Measurements from ENCODE around the gene CATSPER2. TPM values are rescaled to one million over a fixed set of nuclear protein-coding genes. Genes with fewer than 3 reads are reported as not detected.
"Not testable (repeated sequence)": the region's sequence is repeated elsewhere in the genome, so short reads cannot be mapped to it uniquely, and the experiment has no call there.

Gene CATSPER2
- 2.1 TPM for polyA plus RNA-seq (ENCODE audit: insufficient read length)

DNA sequence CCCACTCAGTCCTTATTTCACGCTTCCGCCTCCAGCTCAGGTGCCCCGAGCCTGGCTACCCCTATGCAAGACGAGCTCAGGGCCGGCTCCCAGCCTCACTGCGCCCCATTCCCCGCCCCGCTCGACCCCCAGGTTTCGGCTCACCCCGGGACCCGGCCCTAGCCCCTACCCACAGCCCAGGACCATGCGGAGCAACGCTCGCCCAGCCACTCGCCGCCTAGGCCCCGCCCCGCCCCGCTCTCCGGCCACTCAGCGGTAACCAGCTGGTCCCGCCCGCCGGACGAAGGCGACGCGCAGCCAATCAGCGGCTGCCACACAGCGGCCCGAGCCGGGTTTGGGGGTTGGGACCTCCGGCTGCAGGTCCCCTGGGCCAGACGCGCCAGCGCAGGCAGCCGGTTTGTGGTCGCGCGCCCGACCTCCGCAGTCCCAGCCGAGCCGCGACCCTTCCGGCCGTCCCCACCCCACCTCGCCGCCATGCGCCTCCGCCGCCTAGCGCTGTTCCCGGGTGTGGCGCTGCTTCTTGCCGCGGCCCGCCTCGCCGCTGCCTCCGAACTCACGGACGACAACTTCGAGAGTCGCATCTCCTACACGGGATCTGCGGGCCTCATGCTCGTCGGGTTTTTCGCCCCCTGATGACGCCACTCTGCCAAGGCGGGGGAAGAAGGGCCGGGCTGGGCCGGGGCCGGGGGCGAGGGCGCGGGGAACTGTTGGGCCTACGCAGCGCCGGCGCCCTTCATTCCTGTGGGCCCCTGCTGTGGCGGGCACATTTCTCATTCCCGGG lies at the start of gene CATSPER2:
Gene CATSPER2, minus strand, starts transcription at position 196 of the 781 bp plus-strand sequence. CDS start 783 bp downstream, outside the sequence.
- no peak for DNase-seq (ENCODE audit: low read depth)

DNA sequence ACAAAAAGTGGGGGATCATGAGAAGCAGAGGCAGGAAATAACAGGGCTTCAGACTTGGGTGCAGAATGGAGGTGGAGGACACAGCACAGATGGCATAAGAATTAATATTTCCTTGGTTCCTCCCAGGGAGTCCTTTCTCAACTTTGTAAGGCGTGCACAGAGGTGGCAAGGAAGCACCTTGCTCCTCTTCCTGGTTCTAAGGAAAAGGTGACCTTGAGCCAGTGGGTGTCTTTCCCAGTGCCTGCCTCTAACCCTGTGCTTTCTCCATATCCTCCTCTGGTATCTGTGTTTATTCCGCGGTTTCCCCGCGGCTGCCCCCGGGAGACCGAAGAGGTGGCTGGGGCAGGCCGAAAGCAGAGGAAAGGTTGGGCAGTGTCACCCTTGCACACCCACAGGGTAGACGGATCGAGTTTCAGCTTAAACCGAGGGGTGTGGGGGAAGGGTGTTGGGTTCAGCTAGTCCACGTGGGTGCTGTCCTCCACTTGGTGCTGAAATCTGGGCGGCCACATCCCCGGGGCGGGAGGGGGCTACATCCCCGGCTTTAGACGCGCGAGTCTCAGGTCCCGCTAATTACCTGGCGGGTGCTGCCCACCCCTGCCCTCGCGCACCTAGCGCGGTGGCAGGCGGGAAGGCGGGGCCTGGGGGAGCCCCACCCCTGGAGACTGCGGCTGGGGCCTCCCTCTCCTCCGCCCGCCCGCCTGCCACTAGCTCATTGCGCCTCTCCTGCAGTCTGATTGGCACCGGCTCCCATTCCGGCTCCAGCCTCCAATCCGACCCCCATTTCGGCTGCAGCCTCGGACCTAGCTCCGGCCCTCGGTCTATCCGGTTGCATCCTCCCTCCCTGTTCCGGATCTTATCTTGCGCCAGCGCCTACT lies 44.7 kb upstream of the CATSPER2 start, which contains the start of gene CKMT1A:
Gene CKMT1A, plus strand, starts transcription at position 712 of the 875 bp plus-strand sequence. CDS start 192 bp downstream, outside the sequence.
- DNase-seq (ENCODE audit: low read depth), result not testable (repeated sequence)

DNA sequence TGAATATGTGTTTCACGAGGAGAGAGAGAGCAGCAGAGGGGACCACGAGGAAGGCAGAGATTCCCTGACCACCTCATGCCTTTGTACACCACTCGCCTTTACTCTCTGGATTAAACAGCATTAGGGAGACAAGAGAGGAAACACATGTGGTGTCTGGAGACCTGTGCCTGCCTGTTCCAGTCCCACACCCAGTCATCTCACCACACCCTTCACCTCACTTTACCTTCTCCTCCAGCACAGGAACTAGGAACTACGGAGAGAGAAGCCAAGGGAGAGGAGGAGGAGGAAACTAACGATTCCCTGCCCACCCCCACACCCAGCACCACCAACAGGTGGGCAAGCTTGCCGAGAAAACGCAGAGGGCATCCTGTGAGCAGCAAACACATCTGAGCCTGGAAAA lies 44.0 kb upstream of the CATSPER2 start:
- DNase-seq (ENCODE audit: low read depth), result not testable (repeated sequence)

DNA sequence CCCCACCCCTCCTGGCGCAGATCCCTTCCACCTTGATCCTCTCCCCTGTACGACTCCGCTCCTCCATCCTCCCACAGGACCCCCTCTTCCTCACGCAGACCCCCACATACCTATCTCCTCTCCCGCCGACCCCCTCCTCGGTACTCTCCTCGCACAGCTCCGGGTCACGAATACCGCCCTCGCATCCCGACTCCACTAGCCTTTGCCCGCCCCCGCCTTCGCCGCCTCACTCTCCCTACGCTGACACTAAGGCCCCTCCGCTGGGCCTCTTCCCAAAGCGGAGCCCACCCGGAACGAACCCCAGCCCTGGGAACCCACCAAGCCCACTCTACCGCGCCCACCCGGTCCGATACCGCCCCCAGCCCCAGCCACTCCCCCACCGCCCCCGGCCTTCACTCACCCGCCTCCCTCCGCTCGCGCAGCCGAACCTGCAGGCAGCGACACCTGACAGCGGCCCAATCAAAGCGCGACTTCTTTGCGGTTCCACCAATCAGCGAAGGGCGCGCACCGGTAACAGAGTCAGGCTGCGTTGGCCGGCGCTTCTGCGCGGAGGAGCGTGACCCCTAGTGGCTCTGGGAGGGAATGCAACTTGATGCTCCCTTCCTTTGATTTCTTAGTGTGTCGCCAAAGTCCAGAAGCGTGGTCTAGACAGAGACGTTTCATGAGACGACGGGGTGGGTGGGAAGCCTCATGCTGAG lies 41.1 kb upstream of the CATSPER2 start:
- DNase-seq (ENCODE audit: low read depth), result not testable (repeated sequence)

DNA sequence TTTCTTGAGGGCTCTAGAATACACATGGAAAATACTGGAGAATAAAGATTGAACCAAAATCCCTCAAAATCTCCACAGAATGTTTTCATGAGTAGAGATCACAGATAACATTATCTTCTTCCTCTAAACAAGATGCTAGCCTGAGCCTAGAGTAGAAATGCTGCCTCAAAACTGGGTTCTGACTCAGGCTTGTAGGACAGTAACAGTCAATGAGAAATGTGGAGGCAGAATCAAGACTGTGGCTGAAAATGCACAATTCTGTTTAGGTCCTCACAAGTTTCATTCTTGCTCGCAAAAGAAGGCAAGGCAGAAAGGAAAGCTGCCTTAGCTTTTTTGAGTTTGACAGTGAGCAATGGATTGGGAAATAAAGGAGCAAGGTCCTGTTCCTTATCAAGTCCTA lies 25.5 kb upstream of the CATSPER2 start:
- not testable (repeated sequence) for DNase-seq (ENCODE audit: low read depth)

DNA sequence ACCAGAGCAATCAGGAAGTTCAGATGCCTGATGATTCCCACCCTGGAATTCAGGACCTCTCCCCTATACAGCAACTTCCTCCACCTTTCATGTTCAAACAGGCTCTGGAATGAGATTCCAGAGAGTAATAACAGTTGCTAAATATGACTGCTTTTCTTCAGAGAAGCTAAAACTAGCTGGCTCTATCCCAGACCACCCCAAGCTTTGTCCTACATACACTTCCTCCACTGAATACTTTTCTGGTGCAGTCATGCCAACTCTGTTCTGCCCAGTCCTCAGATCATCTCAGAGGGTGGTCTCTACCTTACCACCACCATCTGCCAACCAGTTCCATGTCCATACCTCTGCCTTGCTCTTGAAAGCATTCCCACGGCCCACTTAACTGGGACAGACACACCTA lies 17.5 kb upstream of the CATSPER2 start:
- DNase-seq (ENCODE audit: low read depth), result not testable (repeated sequence)

DNA sequence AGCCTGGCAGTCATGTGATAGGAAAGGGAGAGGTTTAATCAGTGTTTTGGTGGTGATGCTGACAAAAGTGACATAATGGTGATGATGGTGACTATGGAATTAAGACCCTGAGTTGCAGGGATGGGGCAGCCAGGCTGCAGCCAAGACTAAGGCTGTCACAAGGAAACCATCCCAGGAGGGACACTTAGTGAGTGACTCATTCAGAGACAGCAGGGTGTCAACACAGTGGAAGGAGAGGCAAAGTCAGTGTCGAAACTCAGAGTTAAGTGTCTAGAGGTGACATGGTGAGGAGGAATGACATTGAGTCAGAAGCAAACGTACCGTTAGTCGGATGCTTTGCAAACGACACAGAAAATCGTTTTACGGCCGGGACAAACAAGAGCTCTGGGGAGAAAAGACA lies 14.7 kb upstream of the CATSPER2 start:
- not testable (repeated sequence) for DNase-seq (ENCODE audit: low read depth)

DNA sequence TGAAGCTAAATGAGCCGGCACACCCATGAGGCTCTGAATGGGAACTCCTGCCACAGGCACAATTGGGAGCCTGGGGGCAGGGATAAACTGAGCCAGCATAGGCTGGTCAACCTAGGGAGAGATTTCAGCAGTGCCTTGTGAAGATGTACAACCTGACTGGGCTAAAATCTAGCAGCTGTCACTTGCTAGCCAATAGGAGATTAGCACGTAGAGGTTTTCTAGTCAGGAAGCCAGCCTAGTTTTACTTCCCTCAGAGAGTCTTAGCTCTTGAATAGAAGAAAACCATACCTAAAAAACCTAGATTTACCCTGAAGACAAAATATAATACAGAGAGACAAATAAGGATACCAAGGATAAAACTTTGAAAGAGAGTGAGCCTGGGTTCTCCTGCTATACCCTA lies 13.6 kb upstream of the CATSPER2 start:
- DNase-seq (ENCODE audit: low read depth), result not testable (repeated sequence)

DNA sequence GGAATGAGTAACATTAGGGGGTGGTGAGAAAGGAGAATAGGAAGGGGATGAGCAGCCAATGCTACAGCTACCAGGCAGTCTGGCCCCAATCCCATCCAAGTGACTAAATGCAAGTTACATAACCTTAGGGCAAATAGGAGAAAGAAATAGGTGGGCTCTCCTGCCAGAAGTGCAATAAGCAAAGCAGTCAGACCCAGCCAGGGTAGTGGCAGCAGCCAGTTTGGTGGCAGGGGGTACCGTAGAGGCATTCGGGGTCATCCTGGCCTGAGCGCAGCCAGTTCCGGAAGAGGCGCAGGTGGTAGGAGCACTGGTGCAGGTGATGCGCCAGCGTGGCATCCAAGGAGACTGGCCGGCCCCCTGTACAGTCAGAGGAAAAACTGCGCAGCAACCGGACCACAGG lies 11.1 kb upstream of the CATSPER2 start:
- DNase-seq (ENCODE audit: low read depth), result not testable (repeated sequence)

DNA sequence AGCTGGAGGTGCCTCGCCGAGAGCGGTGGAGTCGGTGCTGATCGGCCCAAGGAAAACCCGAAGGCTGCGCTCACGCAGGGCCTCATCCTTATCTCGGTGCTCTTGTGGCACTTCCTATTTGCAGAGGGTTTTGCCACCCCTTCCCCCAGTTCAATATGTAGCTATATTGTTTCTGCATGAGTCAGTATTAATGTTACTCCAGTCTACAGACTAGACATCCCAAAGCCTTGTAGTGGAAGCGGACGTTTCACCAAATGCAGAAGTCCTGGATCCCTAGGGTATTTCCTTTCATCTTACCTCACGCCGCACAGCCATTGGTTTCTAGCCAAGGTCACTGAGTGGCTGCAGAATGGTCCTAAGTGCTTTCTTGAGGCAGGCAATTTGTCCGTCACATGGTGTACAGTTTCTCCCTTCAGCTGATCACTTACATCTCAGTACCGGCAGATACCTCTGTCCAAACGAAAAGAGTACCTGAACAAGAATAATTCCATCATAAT lies 834 bp upstream of the CATSPER2 start:
- DNase-seq (ENCODE audit: low read depth), result not testable (repeated sequence)

DNA sequence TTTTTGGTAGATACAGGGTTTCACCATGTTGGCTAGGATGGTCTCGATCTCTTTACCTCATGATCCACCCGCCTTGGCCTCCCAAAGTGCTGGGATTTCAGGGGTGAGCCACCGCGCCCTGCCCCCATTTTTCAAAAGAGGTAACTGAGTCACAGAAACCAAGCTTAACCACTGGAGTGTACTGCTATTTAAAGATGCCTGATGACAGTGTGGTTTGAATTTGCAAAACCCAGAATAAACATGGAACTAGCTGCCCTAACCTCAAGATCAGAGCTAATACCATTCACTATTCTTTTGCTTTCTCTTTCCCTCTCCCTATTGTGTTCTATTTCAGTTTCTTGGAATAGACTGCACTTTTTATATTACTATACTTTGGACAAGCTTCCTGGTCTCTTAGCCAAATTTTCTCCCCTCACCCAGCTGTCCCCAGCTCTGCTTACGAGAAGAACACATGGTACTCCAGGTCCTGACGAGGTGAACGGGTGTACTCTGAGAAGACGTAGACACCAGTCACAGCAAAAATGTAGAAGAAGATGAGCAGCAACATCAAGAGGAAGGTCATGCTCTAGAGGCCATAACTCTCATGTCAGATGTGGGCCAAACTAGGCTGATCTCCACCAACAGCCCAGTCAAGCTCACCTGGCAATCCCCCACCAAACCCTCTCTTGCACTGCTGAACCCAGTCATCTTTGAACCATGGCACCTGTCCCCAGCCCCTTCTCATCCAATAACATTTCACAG lies 10.0 kb downstream of the CATSPER2 start:
- not testable (repeated sequence) for DNase-seq (ENCODE audit: low read depth)

DNA sequence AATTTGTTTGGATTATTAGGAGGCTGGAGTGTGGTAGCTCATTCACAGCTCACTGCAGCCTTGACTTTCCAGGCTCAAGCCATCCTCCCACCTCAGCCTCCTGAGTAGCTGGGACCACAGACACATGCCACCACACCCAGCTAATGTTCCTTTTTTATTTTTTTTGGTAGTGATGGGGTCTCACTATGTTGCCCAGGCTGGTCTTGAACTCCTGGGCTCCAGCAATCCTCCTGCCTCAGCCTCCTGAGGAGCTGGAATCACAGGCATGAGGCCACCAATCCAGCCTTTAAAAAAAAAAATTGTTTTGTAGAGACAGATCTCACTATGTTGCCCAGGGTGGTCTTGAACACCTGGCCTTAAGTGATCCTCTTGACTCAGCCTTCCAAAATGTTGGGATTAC lies 21.7 kb downstream of the CATSPER2 start:
- not testable (repeated sequence) for DNase-seq (ENCODE audit: low read depth)

DNA sequence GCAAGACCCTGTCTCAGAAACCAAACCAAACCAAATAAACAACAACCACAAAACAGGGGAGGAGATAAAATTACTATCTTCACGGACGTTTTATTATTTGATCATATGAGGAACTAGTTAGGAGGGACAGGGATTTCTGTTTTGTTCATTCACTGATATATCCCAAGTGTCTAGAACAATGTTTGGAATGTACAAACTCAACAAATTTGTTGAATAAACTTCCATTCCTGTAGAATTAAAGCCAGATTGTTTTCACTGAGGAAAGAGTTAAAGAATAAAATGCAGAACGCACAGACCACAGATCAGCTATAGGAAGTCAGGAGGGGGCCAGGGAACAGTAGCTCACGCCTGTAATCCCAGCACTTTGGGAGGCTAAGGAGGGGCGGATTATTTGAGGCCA lies 23.5 kb downstream of the CATSPER2 start:
- no peak for DNase-seq (ENCODE audit: low read depth)

DNA sequence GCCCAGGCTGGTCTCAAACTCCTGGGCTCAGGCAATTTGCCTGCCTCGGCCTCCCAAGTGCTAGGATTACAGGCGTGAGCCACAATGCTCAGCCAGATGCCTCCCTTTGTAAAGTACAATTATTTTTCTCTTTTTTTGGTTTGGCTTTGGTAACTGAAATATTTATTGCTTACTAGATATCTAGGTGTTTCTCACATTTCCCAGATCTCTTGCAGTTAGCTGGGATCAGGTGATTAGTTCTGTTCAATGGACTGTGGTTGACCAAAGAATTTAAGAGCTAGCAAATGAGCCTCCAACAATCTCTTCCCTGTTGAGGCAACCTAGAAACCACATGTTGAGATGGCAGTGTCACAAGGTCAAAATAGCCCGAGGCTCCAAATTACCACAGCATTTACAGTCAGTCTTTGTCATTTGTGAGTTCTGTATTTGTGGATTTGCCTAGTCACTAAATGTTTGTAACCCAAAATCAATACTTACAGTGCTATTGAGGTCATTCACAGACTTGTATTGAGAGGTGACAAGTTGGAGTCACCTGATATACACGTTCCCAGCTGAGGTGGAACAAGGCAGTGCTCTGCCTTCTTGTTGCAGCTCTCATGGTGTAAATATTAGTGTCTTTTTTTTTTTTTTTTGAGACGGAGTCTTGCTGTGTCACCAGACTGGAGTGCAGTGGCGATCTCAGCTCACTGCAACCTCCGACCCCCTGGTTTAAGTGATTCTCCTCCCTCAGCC lies 26.4 kb downstream of the CATSPER2 start:
- DNase-seq (ENCODE audit: low read depth), result not testable (repeated sequence)

DNA sequence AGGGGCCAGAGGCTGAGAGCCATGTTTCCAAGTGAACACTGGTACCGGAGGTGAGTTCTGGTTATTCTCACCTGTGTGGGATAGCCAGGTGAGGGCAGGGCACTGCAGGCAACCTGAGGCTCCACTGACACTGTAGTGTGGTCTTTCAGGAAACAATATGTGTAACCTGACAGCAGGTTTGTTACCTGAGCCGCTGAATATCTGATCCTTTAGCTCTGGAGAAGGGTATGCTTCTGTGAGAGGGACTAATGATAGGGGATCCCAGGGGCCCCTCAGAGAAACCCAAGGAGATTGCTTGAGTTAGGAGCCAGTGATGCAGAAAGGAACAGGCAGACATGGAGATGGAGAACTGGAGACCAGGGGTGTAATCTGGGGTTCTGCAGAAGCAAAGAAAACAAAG lies 29.9 kb downstream of the CATSPER2 start, which contains the start of gene STRC:
Gene STRC, minus strand, starts transcription at position 101 of the 400 bp plus-strand sequence. Its CDS starts 78 bp downstream, at position 23.
- DNase-seq (ENCODE audit: low read depth), result not testable (repeated sequence)

DNA sequence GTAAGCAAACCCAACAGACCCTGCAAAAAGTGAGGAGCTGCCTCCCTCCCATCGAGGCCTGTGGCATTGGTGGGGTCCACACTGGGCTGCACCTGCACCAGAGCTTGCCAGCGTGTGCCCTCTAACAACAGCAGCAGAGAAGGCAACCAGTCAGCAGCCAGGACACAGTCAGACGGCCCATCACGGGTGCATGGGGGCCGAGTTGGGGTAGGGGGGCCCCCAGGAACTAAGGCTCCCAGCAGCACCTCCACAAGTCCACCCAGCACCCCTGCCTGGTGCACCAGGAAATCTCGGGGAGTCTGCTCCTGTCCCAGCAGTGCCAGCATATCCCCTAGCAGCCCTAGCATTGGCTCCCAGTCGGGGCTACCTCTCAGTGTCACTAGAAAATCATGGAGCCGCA lies 30.9 kb downstream of the CATSPER2 start:
- not testable (repeated sequence) for DNase-seq (ENCODE audit: low read depth)

DNA sequence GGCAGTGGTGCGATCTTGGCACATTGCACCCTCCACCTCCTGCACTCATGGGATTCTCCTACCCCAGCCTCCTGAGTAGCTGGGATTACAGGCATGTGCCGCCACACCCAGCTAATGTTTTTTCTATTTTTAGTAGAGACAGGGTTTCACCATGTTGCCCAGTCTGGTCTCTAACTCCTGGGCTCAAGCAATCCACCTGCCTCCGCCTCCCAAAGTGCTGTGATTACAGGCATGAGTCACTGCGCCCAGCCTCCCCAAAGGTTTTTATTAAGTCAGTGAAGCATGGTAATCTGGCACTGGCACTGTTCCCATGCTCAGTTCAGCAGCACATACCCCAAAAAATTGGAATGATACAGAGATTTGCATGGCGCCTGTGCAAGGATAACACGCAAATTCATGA lies 46.4 kb downstream of the CATSPER2 start:
- not testable (repeated sequence) for DNase-seq (ENCODE audit: low read depth)

DNA sequence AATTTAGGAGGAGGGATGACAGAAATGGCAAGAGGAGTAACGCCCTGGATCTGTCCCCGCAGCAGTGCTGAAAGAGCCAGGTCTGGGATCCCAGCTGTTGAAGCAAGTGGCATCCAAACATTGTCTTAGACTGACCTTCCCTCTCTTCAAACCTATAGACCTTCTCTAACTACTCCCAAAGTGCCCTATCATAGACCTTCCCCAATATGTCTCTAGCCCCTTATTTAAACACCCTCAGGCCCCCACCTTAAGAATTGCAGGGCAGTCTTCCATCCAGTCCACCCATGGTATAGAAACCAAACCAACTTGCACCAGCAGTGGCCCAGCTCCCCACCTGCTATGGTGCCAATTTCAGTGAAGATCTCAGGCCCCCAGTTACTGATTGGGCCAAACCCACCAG lies 48.4 kb downstream of the CATSPER2 start:
- not testable (repeated sequence) for DNase-seq (ENCODE audit: low read depth)

DNA sequence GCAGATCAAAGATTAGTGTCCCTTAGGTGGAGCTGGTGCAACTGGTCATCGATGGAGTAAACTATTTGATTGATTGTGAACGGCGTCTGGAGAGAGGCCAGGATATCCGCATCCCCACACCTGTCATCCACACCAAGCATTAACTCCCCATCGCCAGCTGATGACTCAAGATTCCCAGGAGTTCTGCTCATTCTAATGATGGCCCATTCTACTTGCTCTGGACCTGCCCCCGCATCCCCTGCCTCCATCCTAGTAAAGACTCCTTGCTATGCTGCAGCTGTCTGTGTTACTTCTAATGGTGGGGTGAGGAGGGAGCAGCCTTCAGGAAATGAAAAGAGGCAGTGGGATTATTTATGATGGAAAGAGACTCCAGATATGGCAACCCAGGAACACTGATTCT lies 49.5 kb downstream of the CATSPER2 start:
- DNase-seq (ENCODE audit: low read depth), result not testable (repeated sequence)

Measured in forelimb muscle (tissue), 1 donor.